Measurements from ENCODE around the gene PDZRN4.

DNA sequence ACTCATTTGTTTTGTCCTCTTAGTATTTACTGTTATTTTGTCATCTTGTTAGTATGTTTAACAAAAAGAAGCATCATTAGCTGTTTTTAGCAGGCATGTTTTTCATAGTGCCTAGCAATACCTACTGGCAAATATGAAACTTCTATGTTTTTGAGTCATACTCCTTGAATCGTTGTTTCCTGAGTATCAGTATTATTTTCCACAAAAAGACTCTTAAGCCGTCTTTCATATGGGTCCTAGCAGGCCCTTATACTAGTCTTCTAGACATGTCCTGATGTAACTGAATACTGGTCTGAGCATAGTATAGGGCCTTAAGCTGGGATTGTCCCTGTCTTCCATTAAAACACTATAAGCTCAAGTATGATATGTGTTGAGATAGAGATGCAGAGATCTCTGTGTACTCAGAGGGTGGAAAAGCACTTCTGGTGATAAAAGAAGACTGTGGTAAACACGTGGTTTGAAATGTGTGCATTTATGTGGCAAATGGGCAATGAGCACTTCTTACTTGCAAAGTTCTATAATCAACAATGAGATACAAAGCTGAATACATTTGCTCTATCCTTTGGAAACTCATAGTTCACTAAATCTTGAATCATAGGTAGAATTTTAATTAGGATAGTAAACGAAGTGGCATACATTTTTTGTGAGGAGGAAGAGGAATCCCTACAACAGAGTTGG lies 348.8 kb downstream of the PDZRN4 start:
- TF ChIP-seq, protein P1, sequence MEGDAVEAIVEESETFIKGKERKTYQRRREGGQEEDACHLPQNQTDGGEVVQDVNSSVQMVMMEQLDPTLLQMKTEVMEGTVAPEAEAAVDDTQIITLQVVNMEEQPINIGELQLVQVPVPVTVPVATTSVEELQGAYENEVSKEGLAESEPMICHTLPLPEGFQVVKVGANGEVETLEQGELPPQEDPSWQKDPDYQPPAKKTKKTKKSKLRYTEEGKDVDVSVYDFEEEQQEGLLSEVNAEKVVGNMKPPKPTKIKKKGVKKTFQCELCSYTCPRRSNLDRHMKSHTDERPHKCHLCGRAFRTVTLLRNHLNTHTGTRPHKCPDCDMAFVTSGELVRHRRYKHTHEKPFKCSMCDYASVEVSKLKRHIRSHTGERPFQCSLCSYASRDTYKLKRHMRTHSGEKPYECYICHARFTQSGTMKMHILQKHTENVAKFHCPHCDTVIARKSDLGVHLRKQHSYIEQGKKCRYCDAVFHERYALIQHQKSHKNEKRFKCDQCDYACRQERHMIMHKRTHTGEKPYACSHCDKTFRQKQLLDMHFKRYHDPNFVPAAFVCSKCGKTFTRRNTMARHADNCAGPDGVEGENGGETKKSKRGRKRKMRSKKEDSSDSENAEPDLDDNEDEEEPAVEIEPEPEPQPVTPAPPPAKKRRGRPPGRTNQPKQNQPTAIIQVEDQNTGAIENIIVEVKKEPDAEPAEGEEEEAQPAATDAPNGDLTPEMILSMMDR (IDR thresholded peaks at IDR 0.05) = no peak
- no peak for TF ChIP-seq EP300 (IDR thresholded peaks at IDR 0.05)
- no peak for TF ChIP-seq POLR2A (IDR thresholded peaks at IDR 0.05; ENCODE audit: low read depth)
- no peak for TF ChIP-seq POLR2AphosphoS5 (IDR thresholded peaks at IDR 0.05)

Data from esophagus muscularis mucosa (tissue), 4 donors.